ENCODE data around the gene CERS3. TPM values are rescaled to one million over a fixed set of nuclear protein-coding genes. Genes with fewer than 3 reads are reported as not detected.

The CERS3 gene
- total RNA-seq, 1 experiment from 2014 or later = 0.11 TPM

DNA sequence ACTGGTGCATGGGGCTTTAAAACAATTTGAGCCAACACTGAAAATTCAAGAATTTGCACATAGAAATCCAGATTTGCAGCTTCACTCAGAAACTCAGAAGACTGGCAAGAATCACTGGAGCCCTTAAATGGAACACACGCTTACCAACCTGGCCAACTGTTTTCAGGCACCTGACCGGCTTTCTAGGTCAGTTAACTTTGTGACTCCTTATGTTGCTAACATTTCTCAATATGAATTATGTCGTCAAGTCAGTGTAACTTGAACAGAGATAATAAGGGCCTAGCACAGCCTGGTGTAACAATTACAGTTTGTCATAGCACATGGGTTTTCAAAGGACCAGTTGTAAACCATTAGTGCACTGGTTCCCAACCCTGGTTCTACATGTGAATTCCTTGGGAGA, 6.8 kb downstream of the CERS3 start:
- no peak for ATAC-seq
- no TSS peak for BruUV-seq (replicated peaks)
- H3K9ac ChIP-seq (ENCODE audit: low read length) = no peak overlapping the region
- H2AFZ ChIP-seq (ENCODE audit: low read length) = no peak overlapping the region
- no peaks in the 10 kb centered on the region for H3K4me1 ChIP-seq (ENCODE audit: insufficient read depth, low read length)
- no peaks in the 10 kb centered on the region for H3K79me2 ChIP-seq (ENCODE audit: low read length)
- no peaks in the 10 kb centered on the region for H4K20me1 ChIP-seq (ENCODE audit: low read length)
- CTCF ChIA-PET = no interaction called here
- POLR2A ChIA-PET (ENCODE audit: unreplicated experiment) = no interaction called here
- peaks cover 73% of the 10 kb centered on the region for H3K27me3 ChIP-seq (ENCODE audit: low read length)
- H3K4me3 ChIP-seq (ENCODE audit: low read length) = no peak overlapping the region
- H3K9me3 ChIP-seq (ENCODE audit: low read length) = no peaks in the 10 kb centered on the region
- H3K27ac ChIP-seq (ENCODE audit: low read length) = no peak overlapping the region
- no peak for DNase-seq
- no peaks in the 10 kb centered on the region for H3K36me3 ChIP-seq (ENCODE audit: low read depth, low read length)
- no peak overlapping the region for H3K4me2 ChIP-seq (ENCODE audit: low read length)
- no peaks in the 10 kb centered on the region for H3F3A ChIP-seq (ENCODE audit: low read length, unreplicated experiment)
- TF ChIP-seq EZH2phosphoT487 (IDR thresholded peaks at IDR 0.05; ENCODE audit: borderline replicate concordance, low read length) = no peak
- TF ChIP-seq EZH2 (IDR thresholded peaks at IDR 0.05; ENCODE audit: low read length, unreplicated experiment) = no peak
- TF ChIP-seq CTCF (conservative IDR thresholded peaks at IDR 0.05; ENCODE audit: low read depth, low read length) = no peak
- H3K9me2 ChIP-seq (replicated peaks; ENCODE audit: low read length) = no peaks in the 10 kb centered on the region
- intact Hi-C loops (cut with micrococcal nuclease) = no loop called here

DNA sequence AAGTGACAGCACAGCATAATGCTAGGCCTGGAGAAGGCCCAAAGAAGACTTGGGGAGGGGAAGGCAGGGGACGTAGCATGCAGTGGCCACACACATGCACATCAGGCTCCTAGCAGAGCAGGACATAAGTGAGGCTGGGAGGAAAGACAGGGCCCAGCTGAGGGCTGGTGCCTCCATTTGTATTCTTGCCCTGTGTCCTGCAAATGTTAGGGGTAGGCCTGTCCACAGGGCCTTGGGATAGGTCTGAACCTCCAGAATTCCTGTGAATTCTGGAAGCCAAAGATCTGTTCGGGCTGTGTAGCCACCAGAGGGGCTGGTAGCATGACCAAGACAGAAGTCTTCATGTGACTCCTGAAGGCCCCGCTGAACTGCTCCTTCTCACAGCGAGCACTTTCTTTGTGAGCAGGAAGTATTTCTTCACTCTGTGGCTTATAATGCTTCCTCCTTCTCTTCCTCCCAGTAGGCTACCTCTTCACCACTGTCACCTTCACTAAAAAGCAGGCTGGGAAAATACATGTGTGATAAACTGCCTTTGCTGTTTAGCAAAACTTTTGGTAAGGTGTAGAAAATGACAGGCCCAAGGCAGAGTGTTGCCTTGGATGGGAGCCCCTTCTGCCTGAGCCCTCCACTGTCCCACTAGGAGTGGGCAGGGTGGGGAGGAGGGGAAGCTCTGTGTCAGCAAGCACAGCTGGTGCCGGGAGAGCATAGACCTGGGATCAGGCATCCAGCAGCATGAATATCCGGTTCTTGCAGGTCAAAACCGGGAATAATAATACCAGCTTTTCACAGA, 8.4 kb downstream of the CERS3 start:
- no peak for ATAC-seq
- H3K27ac ChIP-seq (ENCODE audit: low read length) = no peak overlapping the region
- peaks cover 83% of the 10 kb centered on the region for H3K27me3 ChIP-seq (ENCODE audit: low read length)
- H3F3A ChIP-seq (ENCODE audit: low read length, unreplicated experiment) = no peaks in the 10 kb centered on the region
- H3K9me3 ChIP-seq (ENCODE audit: low read length) = no peaks in the 10 kb centered on the region
- H3K4me2 ChIP-seq (ENCODE audit: low read length) = no peak overlapping the region
- no peak overlapping the region for H3K4me3 ChIP-seq (ENCODE audit: low read length)
- ChIA-PET CTCF (no interaction called here), POLR2A (ENCODE audit: unreplicated experiment) (no interaction called here)
- BruUV-seq (replicated peaks) = no TSS peak
- no peaks in the 10 kb centered on the region for H3K79me2 ChIP-seq (ENCODE audit: low read length)
- intact Hi-C loops (cut with micrococcal nuclease) = no loop called here
- no peaks in the 10 kb centered on the region for H3K9me2 ChIP-seq (replicated peaks; ENCODE audit: low read length)
- H3K4me1 ChIP-seq (ENCODE audit: insufficient read depth, low read length) = no peaks in the 10 kb centered on the region
- H3K9ac ChIP-seq (ENCODE audit: low read length) = no peak overlapping the region
- H4K20me1 ChIP-seq (ENCODE audit: low read length) = no peaks in the 10 kb centered on the region
- no peak for DNase-seq
- H3K36me3 ChIP-seq (ENCODE audit: low read depth, low read length) = no peaks in the 10 kb centered on the region
- H2AFZ ChIP-seq (ENCODE audit: low read length) = no peak overlapping the region
- TF ChIP-seq EZH2phosphoT487 (IDR thresholded peaks at IDR 0.05; ENCODE audit: borderline replicate concordance, low read length) = no peak
- no peak for TF ChIP-seq CTCF (conservative IDR thresholded peaks at IDR 0.05; ENCODE audit: low read depth, low read length)
- TF ChIP-seq EZH2 (IDR thresholded peaks at IDR 0.05; ENCODE audit: low read length, unreplicated experiment) = no peak

DNA sequence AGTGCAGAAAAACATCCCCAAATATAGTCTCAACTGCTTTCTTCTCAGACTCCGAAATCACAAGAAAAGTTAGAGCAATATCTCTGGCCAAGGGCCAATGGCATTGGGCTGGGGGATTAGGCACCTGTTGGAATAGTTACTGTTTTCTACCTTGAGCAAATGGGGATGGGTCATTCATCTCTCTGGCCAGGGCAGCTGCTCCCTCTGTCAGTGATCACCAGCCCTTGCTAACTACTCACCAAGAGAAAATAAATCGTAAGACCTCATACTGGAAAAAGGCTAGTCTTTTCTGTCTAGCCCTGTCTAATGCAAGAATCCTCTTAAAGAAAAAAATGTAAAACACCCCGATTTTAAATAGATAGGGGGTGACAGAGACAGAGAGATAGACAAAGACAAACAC, 10.9 kb downstream of the CERS3 start:
- Histone ChIP-seq H3K9me2 (replicated peaks; ENCODE audit: low read length) (no peaks in the 10 kb centered on the region), H3K4me2 (ENCODE audit: low read length) (no peak overlapping the region), H2AFZ (ENCODE audit: low read length) (no peak overlapping the region), H3K9me3 (ENCODE audit: low read length) (no peaks in the 10 kb centered on the region), H4K20me1 (ENCODE audit: low read length) (no peaks in the 10 kb centered on the region), H3K4me3 (ENCODE audit: low read length) (no peak overlapping the region), H3K79me2 (ENCODE audit: low read length) (no peaks in the 10 kb centered on the region), H3K36me3 (ENCODE audit: low read depth, low read length) (no peaks in the 10 kb centered on the region), H3F3A (ENCODE audit: low read length, unreplicated experiment) (no peaks in the 10 kb centered on the region), H3K27ac (ENCODE audit: low read length) (no peak overlapping the region), H3K4me1 (ENCODE audit: insufficient read depth, low read length) (no peaks in the 10 kb centered on the region), H3K9ac (ENCODE audit: low read length) (no peak overlapping the region), H3K27me3 (ENCODE audit: low read length) (peaks cover 82% of the 10 kb centered on the region)
- POLR2A ChIA-PET (ENCODE audit: unreplicated experiment) = no interaction called here
- BruUV-seq (replicated peaks) = no TSS peak
- DNase-seq (no peak), ATAC-seq (no peak)
- CTCF ChIA-PET = no interaction called here
- TF ChIP-seq EZH2 (IDR thresholded peaks at IDR 0.05; ENCODE audit: low read length, unreplicated experiment) (no peak), EZH2phosphoT487 (IDR thresholded peaks at IDR 0.05; ENCODE audit: borderline replicate concordance, low read length) (no peak), CTCF (conservative IDR thresholded peaks at IDR 0.05; ENCODE audit: low read depth, low read length) (no peak)
- intact Hi-C loops (cut with micrococcal nuclease) = no loop called here

Measured in PC-3 (cell line).